Kidney epithelial cell (primary cell): ENCODE data around the gene SLC27A4. TPM values are rescaled to one million over a fixed set of nuclear protein-coding genes. Genes with fewer than 3 reads are reported as not detected.

Experiments used
- DNase-seq: peaks from one replicate; pipeline ENCODE4 v3.0.0-alpha.2; 2010; ENCODE audit warnings: low read depth
- H3K27me3 ChIP-seq: 2 replicates; pipeline ENCODE4 v1.6.0; 2011; ENCODE audit warnings: low read length; ENCODE audit not compliant: control insufficient read depth, insufficient read depth
- H3K36me3 ChIP-seq: 2 replicates; pipeline ENCODE4 v1.5.1; 2011; ENCODE audit warnings: low read length; ENCODE audit not compliant: control insufficient read depth, insufficient read depth
- H3K4me3 ChIP-seq: 2 replicates; pipeline ENCODE4 v1.5.1; 2011; ENCODE audit warnings: low read depth, mild to moderate bottlenecking, control low read depth, low read length
- CTCF ChIP-seq: IDR thresholded peaks from 2 replicates; pipeline ENCODE4 v1.5.1; 2011; ENCODE audit warnings: mild to moderate bottlenecking, moderate library complexity, low read length, control low read depth, inconsistent platforms; ENCODE audit not compliant: insufficient read depth, poor library complexity, severe bottlenecking
- total RNA-seq: library from RNA; depleted of rRNA; stranded (reverse); fragments of >200 nt; gene quantifications from 2 replicates; pipeline ENCODE4 v1.2.3, GENCODE V29; 2015

Gene SLC27A4
- total RNA-seq, 1 donor from 2014 or later = 39.4 TPM

GRCh38 chr9:128385496-128386460 lies 45.5 kb downstream of the SLC27A4 start:
- DNase-seq = no peak
- H3K27me3 ChIP-seq = peaks cover 2% of the 10 kb centered on the region
- no peak overlapping the region for H3K4me3 ChIP-seq
- peaks cover 2% of the 10 kb centered on the region for H3K36me3 ChIP-seq
- no peak for TF ChIP-seq CTCF

- H3K4me3 ChIP-seq = no peak overlapping the region
- no peak for DNase-seq
- peaks cover 2% of the 10 kb centered on the region for H3K36me3 ChIP-seq
- TF ChIP-seq CTCF = no peak
- H3K27me3 ChIP-seq = peaks cover 23% of the 10 kb centered on the region
Measured at GRCh38 chr9:128388150-128388549, 47.8 kb downstream of the SLC27A4 start.

GRCh38 chr9:128389395-128390149 lies 49.2 kb downstream of the SLC27A4 start:
- Histone ChIP-seq H3K27me3 (peaks cover 36% of the 10 kb centered on the region), H3K36me3 (peaks cover 2% of the 10 kb centered on the region), H3K4me3 (no peak overlapping the region)
- DNase-seq = no peak
- TF ChIP-seq CTCF = no peak

- TF ChIP-seq CTCF = no peak
- Histone ChIP-seq H3K27me3 (peaks cover 41% of the 10 kb centered on the region), H3K36me3 (peaks cover 2% of the 10 kb centered on the region)
Measured at GRCh38 chr9:128390150-128390812, 50.0 kb downstream of the SLC27A4 start.

GRCh38 chr9:128390813-128391711 lies 50.7 kb downstream of the SLC27A4 start:
- Histone ChIP-seq H3K36me3 (peaks cover 2% of the 10 kb centered on the region), H3K4me3 (no peak overlapping the region), H3K27me3 (peaks cover 42% of the 10 kb centered on the region)
- TF ChIP-seq CTCF = no peak
- DNase-seq = no peak

More at GRCh38 chr9:128390150-128390812, 50.0 kb downstream of the SLC27A4 start:
- H3K4me3 ChIP-seq = no peak overlapping the region
- no peak for DNase-seq
